ENCODE measurements around the gene NOL9. TPM values are rescaled to one million over a fixed set of nuclear protein-coding genes. Genes with fewer than 3 reads are reported as not detected.
"Not testable (repeated sequence)": the region's sequence is repeated elsewhere in the genome, so short reads cannot be mapped to it uniquely, and the experiment has no call there.

Gene NOL9
- total RNA-seq, 1 donor from 2014 or later, result 26.8 TPM

- H4K20me1 ChIP-seq (ENCODE audit: insufficient read depth, low read length), result no peaks in the 10 kb centered on the region
- TF ChIP-seq EZH2 (IDR thresholded peaks at IDR 0.05; ENCODE audit: insufficient read depth, low read length), result no peak
- TF ChIP-seq CTCF (IDR thresholded peaks at IDR 0.05; ENCODE audit: insufficient read depth, low read depth, low read length), result no peak
- no peaks in the 10 kb centered on the region for H3K36me3 ChIP-seq (ENCODE audit: insufficient read depth, low read length)
- H3K4me2 ChIP-seq (ENCODE audit: low read length), result no peak overlapping the region
- H3K27ac ChIP-seq (ENCODE audit: low read depth, low read length), result no peak overlapping the region
- H3K79me2 ChIP-seq (ENCODE audit: insufficient read depth, low read length), result no peaks in the 10 kb centered on the region
- H3K9me3 ChIP-seq (ENCODE audit: insufficient read depth, low read depth, low read length), result peaks cover 5% of the 10 kb centered on the region
- peaks cover 4% of the 10 kb centered on the region for H3K9me3 Mint-ChIP-seq (ENCODE audit: unreplicated experiment)
- H3K27ac Mint-ChIP-seq (ENCODE audit: unreplicated experiment), result no peak overlapping the region
- no peak overlapping the region for H3K4me3 Mint-ChIP-seq (ENCODE audit: unreplicated experiment)
- H3K9ac ChIP-seq (ENCODE audit: low read length), result no peak overlapping the region
- peaks cover 7% of the 10 kb centered on the region for H3K4me1 Mint-ChIP-seq (ENCODE audit: low read depth, unreplicated experiment)
- DNase-seq (ENCODE audit: low read depth) (no peak), FAIRE-seq (no peak)
- H3K4me3 ChIP-seq (ENCODE audit: insufficient read depth, low read depth, low read length), result no peak overlapping the region
- peaks cover 8% of the 10 kb centered on the region for H3K27me3 ChIP-seq (ENCODE audit: insufficient read depth, low read length)
- no peaks in the 10 kb centered on the region for H3K36me3 Mint-ChIP-seq (ENCODE audit: low read depth, unreplicated experiment)
- no peak overlapping the region for H2AFZ ChIP-seq (ENCODE audit: low read depth, low read length)
- H3K4me1 ChIP-seq (ENCODE audit: insufficient read depth, low read length), result no peaks in the 10 kb centered on the region
- peaks cover 37% of the 10 kb centered on the region for H3K27me3 Mint-ChIP-seq (ENCODE audit: low read depth, unreplicated experiment)
Observed at GRCh38 chr1:6569033-6569432, 14.7 kb upstream of the NOL9 start.

DNA sequence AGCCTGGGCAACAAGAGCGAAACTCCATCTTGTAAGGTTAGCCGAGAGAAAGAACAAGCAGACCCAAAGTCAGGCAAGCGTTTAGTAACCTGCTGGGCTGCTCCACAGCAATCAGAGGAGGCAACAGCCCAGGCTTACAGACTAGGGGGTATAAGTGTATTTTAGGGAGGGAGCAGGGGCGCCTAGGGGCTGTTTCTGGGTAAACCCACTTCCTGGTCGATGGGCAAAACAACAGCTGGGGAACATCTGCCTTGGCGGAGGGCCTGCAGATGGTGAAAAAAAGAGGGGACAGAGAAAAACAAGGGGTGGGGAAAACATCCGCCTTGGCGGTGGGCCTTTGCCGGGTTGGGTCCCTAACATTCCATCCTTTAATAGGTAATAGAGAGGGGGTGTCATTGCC, 6.0 kb upstream of the NOL9 start:
- Mint-ChIP-seq H3K27me3 (ENCODE audit: low read depth, unreplicated experiment) (no peaks in the 10 kb centered on the region), H3K9me3 (ENCODE audit: unreplicated experiment) (peaks cover 5% of the 10 kb centered on the region), H3K4me1 (ENCODE audit: low read depth, unreplicated experiment) (no peaks in the 10 kb centered on the region), H3K36me3 (ENCODE audit: low read depth, unreplicated experiment) (peaks cover 3% of the 10 kb centered on the region), H3K27ac (ENCODE audit: unreplicated experiment) (no peak overlapping the region), H3K4me3 (ENCODE audit: unreplicated experiment) (no peak overlapping the region)
- Histone ChIP-seq H3K4me1 (ENCODE audit: insufficient read depth, low read length) (peaks cover under 1% of the 10 kb centered on the region), H4K20me1 (ENCODE audit: insufficient read depth, low read length) (no peaks in the 10 kb centered on the region), H3K4me3 (ENCODE audit: insufficient read depth, low read depth, low read length) (no peak overlapping the region), H2AFZ (ENCODE audit: low read depth, low read length) (no peak overlapping the region), H3K27ac (ENCODE audit: low read depth, low read length) (no peak overlapping the region), H3K36me3 (ENCODE audit: insufficient read depth, low read length) (no peaks in the 10 kb centered on the region), H3K4me2 (ENCODE audit: low read length) (no peak overlapping the region), H3K79me2 (ENCODE audit: insufficient read depth, low read length) (no peaks in the 10 kb centered on the region), H3K9ac (ENCODE audit: low read length) (no peak overlapping the region), H3K9me3 (ENCODE audit: insufficient read depth, low read depth, low read length) (no peaks in the 10 kb centered on the region), H3K27me3 (ENCODE audit: insufficient read depth, low read length) (peaks cover 12% of the 10 kb centered on the region)
- TF ChIP-seq EZH2 (IDR thresholded peaks at IDR 0.05; ENCODE audit: insufficient read depth, low read length), result no peak
- no peak for TF ChIP-seq CTCF (IDR thresholded peaks at IDR 0.05; ENCODE audit: insufficient read depth, low read depth, low read length)
- no peak for FAIRE-seq
- no peak for DNase-seq (ENCODE audit: low read depth)

GRCh38 chr1:6559161-6559560, 4.8 kb upstream of the NOL9 start:
- not testable (repeated sequence) for H3K36me3 Mint-ChIP-seq (ENCODE audit: low read depth, unreplicated experiment); H3K4me2 ChIP-seq (ENCODE audit: low read length); H4K20me1 ChIP-seq (ENCODE audit: insufficient read depth, low read length); H3K36me3 ChIP-seq (ENCODE audit: insufficient read depth, low read length); H3K79me2 ChIP-seq (ENCODE audit: insufficient read depth, low read length); H3K27ac Mint-ChIP-seq (ENCODE audit: unreplicated experiment); H3K9me3 ChIP-seq (ENCODE audit: insufficient read depth, low read depth, low read length); H3K27me3 ChIP-seq (ENCODE audit: insufficient read depth, low read length); FAIRE-seq; H2AFZ ChIP-seq (ENCODE audit: low read depth, low read length); H3K4me1 ChIP-seq (ENCODE audit: insufficient read depth, low read length); H3K9me3 Mint-ChIP-seq (ENCODE audit: unreplicated experiment); H3K4me3 ChIP-seq (ENCODE audit: insufficient read depth, low read depth, low read length); H3K4me3 Mint-ChIP-seq (ENCODE audit: unreplicated experiment); H3K27ac ChIP-seq (ENCODE audit: low read depth, low read length); DNase-seq (ENCODE audit: low read depth); H3K9ac ChIP-seq (ENCODE audit: low read length); H3K27me3 Mint-ChIP-seq (ENCODE audit: low read depth, unreplicated experiment); H3K4me1 Mint-ChIP-seq (ENCODE audit: low read depth, unreplicated experiment)

Data from astrocyte (in vitro differentiated cells and primary cell).